SU-DHL-6 (cell line): Measurements from ENCODE around the gene CCDC34.
"Not testable (repeated sequence)": the region's sequence is repeated elsewhere in the genome, so short reads cannot be mapped to it uniquely, and the experiment has no call there.

Source experiments
- H2AFZ ChIP-seq: fragments of 200-600 bp; sonication (generic); 2 replicates; pipeline ENCODE4 v1.6.1; 2014; ENCODE audit warnings: low read depth, mild to moderate bottlenecking, moderate library complexity, mixed read lengths, antibody characterized with exemption, low read length; ENCODE audit not compliant: severe bottlenecking
- H3F3A ChIP-seq: fragments of 200-600 bp; shearing (Covaris generic); 2 replicates; pipeline ENCODE4 v1.6.0; 2016; ENCODE audit warnings: antibody characterized with exemption, mild to moderate bottlenecking; ENCODE audit not compliant: insufficient read depth
- H3K27ac ChIP-seq: fragments of 200-600 bp; sonication (generic); 2 replicates; pipeline ENCODE4 v1.5.1; 2016; ENCODE audit warnings: low read depth, mild to moderate bottlenecking, low read length, moderate library complexity, mixed read lengths
- H3K27me3 ChIP-seq: fragments of 200-600 bp; sonication (generic), shearing (Covaris generic); 2 replicates; pipeline ENCODE4 v1.6.0; 2014; ENCODE audit warnings: mild to moderate bottlenecking, low read length
- H3K36me3 ChIP-seq: fragments of 200-600 bp; sonication (generic); 2 replicates; pipeline ENCODE4 v1.6.1; 2014; ENCODE audit warnings: mild to moderate bottlenecking, low read length, mixed read lengths
- H3K4me2 ChIP-seq: fragments of 300-600, 200-600 bp; shearing (Covaris generic), sonication (generic); 2 replicates; pipeline ENCODE4 v1.6.0; 2014; ENCODE audit warnings: low read length, low read depth, mild to moderate bottlenecking; ENCODE audit not compliant: poor library complexity, severe bottlenecking
- H3K4me3 ChIP-seq: fragments of 200-600 bp; sonication (generic); 2 replicates; pipeline ENCODE4 v1.5.1; 2014; ENCODE audit warnings: antibody characterized with exemption, low read length, mild to moderate bottlenecking, mixed read lengths; ENCODE audit not compliant: insufficient read depth, poor library complexity, severe bottlenecking
- H3K79me2 ChIP-seq: fragments of 200-600 bp; sonication (generic); 2 replicates; pipeline ENCODE4 v1.6.1; 2014; ENCODE audit warnings: mild to moderate bottlenecking, low read length, moderate library complexity; ENCODE audit not compliant: insufficient read depth
- H3K9ac ChIP-seq: fragments of 200-600 bp; sonication (generic); 2 replicates; pipeline ENCODE4 v1.7.0; 2014; ENCODE audit warnings: mild to moderate bottlenecking, low read length
- H3K9me2 ChIP-seq: fragments of 200-600 bp; sonication (generic); replicated peaks from 2 replicates; pipeline ENCODE4 v1.6.1; 2014; ENCODE audit warnings: low read length; ENCODE audit not compliant: insufficient read depth
- H3K9me3 ChIP-seq: fragments of 200-600 bp; sonication (generic); 2 replicates; pipeline ENCODE4 v1.6.1; 2014; ENCODE audit warnings: low read length, mixed read lengths; ENCODE audit not compliant: insufficient read depth
- H4K20me1 ChIP-seq: fragments of 200-600 bp; sonication (generic); 2 replicates; pipeline ENCODE4 v1.6.1; 2014; ENCODE audit warnings: low read depth, mild to moderate bottlenecking, antibody characterized with exemption, low read length, moderate library complexity, mixed read lengths
- EZH2phosphoT487 ChIP-seq: fragments of 200-600 bp; sonication (generic), shearing (Covaris generic); conservative IDR thresholded peaks from 2 replicates; pipeline ENCODE4 v1.6.1; 2018; ENCODE audit warnings: mild to moderate bottlenecking, antibody characterized with exemption, low read length, moderate library complexity, mixed read lengths
- TF ChIP-seq, protein P1 (sequence below): fragments of 200-600 bp; sonication (generic); IDR thresholded peaks from one replicate; pipeline ENCODE4 v1.5.1; 2017; ENCODE audit warnings: antibody characterized with exemption, mild to moderate bottlenecking, low read length, moderate library complexity; ENCODE audit not compliant: insufficient read depth, poor library complexity, severe bottlenecking

The CCDC34 gene

DNA sequence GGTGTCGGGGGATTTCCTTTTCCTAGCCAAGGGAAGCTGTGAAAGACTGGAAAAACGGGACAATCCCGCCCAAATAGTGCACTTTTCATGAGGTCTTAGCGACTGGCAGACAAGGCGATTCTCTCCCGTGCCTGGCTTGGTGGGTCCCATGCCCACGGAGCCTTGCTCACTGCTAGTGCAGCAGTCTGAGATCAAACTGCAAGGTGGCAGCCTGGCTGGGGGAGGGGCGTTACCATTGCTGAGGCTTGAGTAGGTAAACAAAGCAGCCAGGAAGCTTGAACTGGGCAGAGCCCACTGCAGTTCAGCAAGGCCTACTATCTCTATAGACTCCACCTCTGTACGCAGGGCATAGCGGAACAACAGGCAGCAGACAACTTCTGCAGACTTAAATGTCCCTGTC lies 41.7 kb downstream of the CCDC34 start:
- not testable (repeated sequence) for H3K27ac ChIP-seq, H3K79me2 ChIP-seq, H3K27me3 ChIP-seq, H3F3A ChIP-seq, H4K20me1 ChIP-seq, H3K4me2 ChIP-seq, H3K9ac ChIP-seq, H3K36me3 ChIP-seq, H3K4me3 ChIP-seq, H3K9me2 ChIP-seq, H3K9me3 ChIP-seq, H2AFZ ChIP-seq

DNA sequence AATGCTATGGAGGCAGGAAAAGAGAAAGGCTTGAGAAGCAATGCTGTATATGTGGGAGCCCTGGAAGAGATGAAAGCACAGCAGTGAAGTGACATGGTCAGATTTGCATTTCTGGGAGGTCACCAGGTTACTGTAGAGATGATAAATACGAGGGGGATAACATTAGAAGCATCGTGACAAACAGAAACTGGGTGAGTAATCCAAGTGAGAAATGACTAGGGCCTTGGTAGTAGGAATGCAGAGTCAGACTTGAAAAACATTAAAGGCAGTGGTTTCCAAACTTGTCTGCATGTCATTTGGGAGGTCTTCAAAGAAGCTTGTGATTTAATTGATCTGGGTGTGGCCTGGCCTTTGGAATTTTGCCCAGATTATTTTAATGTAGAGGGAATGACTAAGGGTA lies 43.9 kb downstream of the CCDC34 start:
- H2AFZ ChIP-seq = no peak overlapping the region

DNA sequence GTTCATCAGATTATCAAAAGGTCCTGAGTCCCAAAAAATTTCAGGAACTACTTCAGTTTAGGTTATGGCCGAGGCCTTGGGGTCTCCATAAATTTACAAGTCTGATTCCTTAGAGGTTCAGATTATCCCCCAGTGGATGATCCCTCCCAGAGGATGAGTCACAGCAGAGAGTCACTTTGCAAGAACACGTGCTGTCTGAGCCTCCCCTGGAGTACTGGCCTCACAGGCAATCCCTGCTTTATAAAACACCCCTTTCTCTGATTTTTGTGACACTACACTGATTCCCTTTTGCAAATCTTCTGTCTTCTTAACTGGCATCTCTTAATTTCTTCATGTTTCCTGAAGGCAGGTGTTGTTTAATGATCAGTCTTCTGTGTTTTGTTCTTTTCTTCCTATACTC lies 45.3 kb downstream of the CCDC34 start:
- H3K9ac ChIP-seq = no peak overlapping the region
- no peaks in the 10 kb centered on the region for H4K20me1 ChIP-seq
- no peak overlapping the region for H2AFZ ChIP-seq
- H3K27me3 ChIP-seq = no peaks in the 10 kb centered on the region
- H3K27ac ChIP-seq = no peak overlapping the region
- H3F3A ChIP-seq = no peaks in the 10 kb centered on the region
- H3K36me3 ChIP-seq = no peaks in the 10 kb centered on the region
- H3K4me3 ChIP-seq = no peak overlapping the region
- no peaks in the 10 kb centered on the region for H3K79me2 ChIP-seq
- no peak overlapping the region for H3K4me2 ChIP-seq
- H3K9me3 ChIP-seq = no peaks in the 10 kb centered on the region
- TF ChIP-seq EZH2phosphoT487 = no peak
- TF ChIP-seq, protein P1, sequence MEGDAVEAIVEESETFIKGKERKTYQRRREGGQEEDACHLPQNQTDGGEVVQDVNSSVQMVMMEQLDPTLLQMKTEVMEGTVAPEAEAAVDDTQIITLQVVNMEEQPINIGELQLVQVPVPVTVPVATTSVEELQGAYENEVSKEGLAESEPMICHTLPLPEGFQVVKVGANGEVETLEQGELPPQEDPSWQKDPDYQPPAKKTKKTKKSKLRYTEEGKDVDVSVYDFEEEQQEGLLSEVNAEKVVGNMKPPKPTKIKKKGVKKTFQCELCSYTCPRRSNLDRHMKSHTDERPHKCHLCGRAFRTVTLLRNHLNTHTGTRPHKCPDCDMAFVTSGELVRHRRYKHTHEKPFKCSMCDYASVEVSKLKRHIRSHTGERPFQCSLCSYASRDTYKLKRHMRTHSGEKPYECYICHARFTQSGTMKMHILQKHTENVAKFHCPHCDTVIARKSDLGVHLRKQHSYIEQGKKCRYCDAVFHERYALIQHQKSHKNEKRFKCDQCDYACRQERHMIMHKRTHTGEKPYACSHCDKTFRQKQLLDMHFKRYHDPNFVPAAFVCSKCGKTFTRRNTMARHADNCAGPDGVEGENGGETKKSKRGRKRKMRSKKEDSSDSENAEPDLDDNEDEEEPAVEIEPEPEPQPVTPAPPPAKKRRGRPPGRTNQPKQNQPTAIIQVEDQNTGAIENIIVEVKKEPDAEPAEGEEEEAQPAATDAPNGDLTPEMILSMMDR = no peak
- H3K9me2 ChIP-seq = no peaks in the 10 kb centered on the region

More for the DNA sequence above, 43.9 kb downstream of the CCDC34 start:
- no peaks in the 10 kb centered on the region for H3F3A ChIP-seq
- no peaks in the 10 kb centered on the region for H3K9me3 ChIP-seq
- H3K36me3 ChIP-seq = no peaks in the 10 kb centered on the region
- no peaks in the 10 kb centered on the region for H3K27me3 ChIP-seq
- TF ChIP-seq EZH2phosphoT487 = no peak
- TF ChIP-seq, protein P1 = no peak
- no peak overlapping the region for H3K27ac ChIP-seq
- no peaks in the 10 kb centered on the region for H3K79me2 ChIP-seq
- H3K9ac ChIP-seq = no peak overlapping the region
- H3K4me2 ChIP-seq = no peak overlapping the region
- H4K20me1 ChIP-seq = no peaks in the 10 kb centered on the region
- no peaks in the 10 kb centered on the region for H3K9me2 ChIP-seq
- no peak overlapping the region for H3K4me3 ChIP-seq

DNA sequence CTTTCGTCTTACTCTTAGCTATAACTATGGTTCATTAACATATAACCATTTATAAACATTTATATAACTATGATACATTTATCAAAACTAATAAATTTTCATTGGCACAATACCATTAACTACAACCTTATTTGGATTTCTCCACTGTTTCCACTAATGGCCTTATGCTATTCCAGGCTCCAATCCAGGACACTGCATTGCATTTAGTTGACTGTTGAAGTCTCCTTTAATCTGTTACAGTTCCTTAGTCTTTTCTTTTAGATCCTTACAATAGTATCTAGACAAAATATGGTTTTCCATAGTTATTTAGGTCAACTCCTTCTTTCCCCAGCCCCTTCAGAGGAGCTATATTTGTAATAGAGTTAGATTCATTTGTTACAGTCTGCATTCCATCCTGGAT lies 47.2 kb downstream of the CCDC34 start:
- TF ChIP-seq, protein P1 = no peak
- no peak for TF ChIP-seq EZH2phosphoT487
- Histone ChIP-seq H3K79me2 (no peaks in the 10 kb centered on the region), H4K20me1 (no peaks in the 10 kb centered on the region), H3K9ac (no peak overlapping the region), H3K36me3 (no peaks in the 10 kb centered on the region), H3F3A (no peaks in the 10 kb centered on the region), H3K27me3 (no peaks in the 10 kb centered on the region), H3K4me3 (no peak overlapping the region), H2AFZ (no peak overlapping the region), H3K9me2 (no peaks in the 10 kb centered on the region), H3K4me2 (no peak overlapping the region), H3K27ac (no peak overlapping the region), H3K9me3 (no peaks in the 10 kb centered on the region)
